Stimulated activated naive CD8-positive, alpha-beta T cell treated with anti-CD3 and anti-CD28 coated beads, Interleukin-15, amount 100 ng/mL, for 72 hours (primary cell): Measurements from ENCODE around the gene KAZN.
"Not testable (repeated sequence)": the region's sequence is repeated elsewhere in the genome, so short reads cannot be mapped to it uniquely, and the experiment has no call there.

Source experiments
- ATAC-seq: fragments of 150-1000 bp; cut with Tn5 transposase; 2 replicates; pipeline ENCODE4 v1.10.0; 2021; ENCODE audit warnings: mild to moderate bottlenecking, moderate library complexity
- DNase-seq, 2 donors: peaks; one replicate each; pipeline ENCODE4 v3.0.0; 2021 to 2022
- H3K27ac Mint-ChIP-seq, 2 donors: one replicate each; pipeline ENCODE4 v1.8.0; 2022; ENCODE audit warnings: mild to moderate bottlenecking in 2 of 2, mixed read lengths in 2 of 2, moderate library complexity in 2 of 2
- H3K27me3 Mint-ChIP-seq: one replicate; pipeline ENCODE4 v1.8.0; 2022; ENCODE audit warnings: mixed read lengths
- H3K4me1 Mint-ChIP-seq: one replicate; pipeline ENCODE4 v1.8.0; 2022; ENCODE audit warnings: mild to moderate bottlenecking, mixed read lengths
- H3K4me3 Mint-ChIP-seq, 2 donors: one replicate each; pipeline ENCODE4 v1.8.0; 2022; ENCODE audit warnings: mild to moderate bottlenecking in 2 of 2, mixed read lengths in 2 of 2, moderate library complexity in 1 of 2
- H3K9me3 Mint-ChIP-seq, 2 donors: one replicate each; pipeline ENCODE4 v1.8.0; 2022; ENCODE audit warnings: mixed read lengths in 2 of 2

Gene KAZN

GRCh38 chr1:15120251-15120945, 521.9 kb downstream of the KAZN start:
- Mint-ChIP-seq H3K27ac (no peak overlapping the region), H3K9me3 (no peaks in the 10 kb centered on the region), H3K4me3 (no peak overlapping the region), H3K27me3 (peaks cover 22% of the 10 kb centered on the region), H3K4me1 (no peaks in the 10 kb centered on the region)
- DNase-seq (no peak), ATAC-seq (no peak)

- H3K4me1 Mint-ChIP-seq = no peaks in the 10 kb centered on the region
- peaks cover 22% of the 10 kb centered on the region for H3K27me3 Mint-ChIP-seq
- H3K9me3 Mint-ChIP-seq = no peaks in the 10 kb centered on the region
- H3K4me3 Mint-ChIP-seq = no peak overlapping the region
- ATAC-seq (no peak), DNase-seq (no peak)
- no peak overlapping the region for H3K27ac Mint-ChIP-seq
Observed at GRCh38 chr1:15122331-15122730, 523.8 kb downstream of the KAZN start.

- Mint-ChIP-seq H3K4me1 (no peaks in the 10 kb centered on the region), H3K27ac (no peak overlapping the region), H3K4me3 (no peak overlapping the region), H3K27me3 (peaks cover 28% of the 10 kb centered on the region), H3K9me3 (no peaks in the 10 kb centered on the region)
- DNase-seq = no peak
- no peak for ATAC-seq
Observed at GRCh38 chr1:15123270-15123669, 524.8 kb downstream of the KAZN start.

GRCh38 chr1:15123925-15124324, 525.4 kb downstream of the KAZN start:
- ATAC-seq (no peak), DNase-seq (no peak)
- H3K9me3 Mint-ChIP-seq = no peaks in the 10 kb centered on the region
- H3K27ac Mint-ChIP-seq = peak overlapping the region in 1 of 2 donors; percentile 46
- peaks cover 21% of the 10 kb centered on the region for H3K27me3 Mint-ChIP-seq
- H3K4me3 Mint-ChIP-seq = no peak overlapping the region
- H3K4me1 Mint-ChIP-seq = no peaks in the 10 kb centered on the region

GRCh38 chr1:15124362-15125100, 526.0 kb downstream of the KAZN start:
- Mint-ChIP-seq H3K4me1 (no peaks in the 10 kb centered on the region), H3K27ac (no peak overlapping the region), H3K4me3 (no peak overlapping the region), H3K9me3 (no peaks in the 10 kb centered on the region), H3K27me3 (peaks cover 21% of the 10 kb centered on the region)
- DNase-seq (no peak), ATAC-seq (no peak)

GRCh38 chr1:15125101-15125745, 526.7 kb downstream of the KAZN start:
- Mint-ChIP-seq H3K27ac (no peak overlapping the region), H3K4me1 (no peaks in the 10 kb centered on the region), H3K27me3 (peaks cover 20% of the 10 kb centered on the region), H3K4me3 (no peak overlapping the region), H3K9me3 (no peaks in the 10 kb centered on the region)
- no peak for DNase-seq
- ATAC-seq = no peak

- H3K27ac Mint-ChIP-seq = no peak overlapping the region
- no peaks in the 10 kb centered on the region for H3K4me1 Mint-ChIP-seq
- ATAC-seq = no peak
Observed at GRCh38 chr1:15128077-15128476, 529.6 kb downstream of the KAZN start.

GRCh38 chr1:15128520-15129313, 530.2 kb downstream of the KAZN start:
- no peak overlapping the region for H3K4me3 Mint-ChIP-seq
- no peak overlapping the region for H3K27ac Mint-ChIP-seq
- no peaks in the 10 kb centered on the region for H3K4me1 Mint-ChIP-seq
- no peaks in the 10 kb centered on the region for H3K9me3 Mint-ChIP-seq
- peak; percentile 76 to 77 for DNase-seq
- peak; percentile 95 for ATAC-seq
- H3K27me3 Mint-ChIP-seq = peaks cover 24% of the 10 kb centered on the region

More at GRCh38 chr1:15128077-15128476, 529.6 kb downstream of the KAZN start:
- peaks cover 17% of the 10 kb centered on the region for H3K27me3 Mint-ChIP-seq
- no peak overlapping the region for H3K4me3 Mint-ChIP-seq
- H3K9me3 Mint-ChIP-seq = no peaks in the 10 kb centered on the region
- DNase-seq = no peak

- no peak for DNase-seq
- H3K4me3 Mint-ChIP-seq = no peak overlapping the region
- no peaks in the 10 kb centered on the region for H3K4me1 Mint-ChIP-seq
- ATAC-seq = no peak
- no peak overlapping the region for H3K27ac Mint-ChIP-seq
- no peaks in the 10 kb centered on the region for H3K9me3 Mint-ChIP-seq
- H3K27me3 Mint-ChIP-seq = peaks cover 36% of the 10 kb centered on the region
Observed at GRCh38 chr1:15129944-15130343, 531.5 kb downstream of the KAZN start.

- Mint-ChIP-seq H3K4me3 (no peak overlapping the region), H3K9me3 (no peaks in the 10 kb centered on the region), H3K4me1 (no peaks in the 10 kb centered on the region), H3K27ac (no peak overlapping the region), H3K27me3 (peaks cover 43% of the 10 kb centered on the region)
- DNase-seq = no peak
- ATAC-seq = no peak
Observed at GRCh38 chr1:15130607-15131006, 532.1 kb downstream of the KAZN start.

GRCh38 chr1:15132965-15133364, 534.5 kb downstream of the KAZN start:
- H3K4me1 Mint-ChIP-seq = peaks cover 2% of the 10 kb centered on the region
- DNase-seq = no peak
- H3K9me3 Mint-ChIP-seq = no peaks in the 10 kb centered on the region
- H3K4me3 Mint-ChIP-seq = no peak overlapping the region
- ATAC-seq = no peak
- no peak overlapping the region for H3K27ac Mint-ChIP-seq
- peaks cover 62% of the 10 kb centered on the region for H3K27me3 Mint-ChIP-seq

- no peak overlapping the region for H3K4me3 Mint-ChIP-seq
- H3K4me1 Mint-ChIP-seq = peaks cover 5% of the 10 kb centered on the region
- peaks cover 65% of the 10 kb centered on the region for H3K27me3 Mint-ChIP-seq
- no peaks in the 10 kb centered on the region for H3K9me3 Mint-ChIP-seq
- no peak overlapping the region for H3K27ac Mint-ChIP-seq
- DNase-seq (no peak), ATAC-seq (no peak)
Observed at GRCh38 chr1:15134285-15134684, 535.8 kb downstream of the KAZN start.

GRCh38 chr1:15135604-15136003, 537.1 kb downstream of the KAZN start:
- not testable (repeated sequence) for ATAC-seq, H3K4me3 Mint-ChIP-seq, H3K4me1 Mint-ChIP-seq, H3K27ac Mint-ChIP-seq, DNase-seq, H3K9me3 Mint-ChIP-seq
- peaks cover 71% of the 10 kb centered on the region for H3K27me3 Mint-ChIP-seq

GRCh38 chr1:15137809-15138208, 539.3 kb downstream of the KAZN start:
- Mint-ChIP-seq H3K27me3 (peaks cover 89% of the 10 kb centered on the region), H3K4me3 (no peak overlapping the region), H3K27ac (peak overlapping the region in 1 of 2 donors; percentile 7), H3K9me3 (no peaks in the 10 kb centered on the region), H3K4me1 (peaks cover 16% of the 10 kb centered on the region)
- no peak for DNase-seq
- no peak for ATAC-seq

- H3K4me1 Mint-ChIP-seq = peaks cover 16% of the 10 kb centered on the region
- no peak overlapping the region for H3K27ac Mint-ChIP-seq
- ATAC-seq (no peak), DNase-seq (no peak)
- no peak overlapping the region for H3K4me3 Mint-ChIP-seq
- no peaks in the 10 kb centered on the region for H3K9me3 Mint-ChIP-seq
- H3K27me3 Mint-ChIP-seq = peaks cover 82% of the 10 kb centered on the region
Observed at GRCh38 chr1:15139654-15140350, 541.3 kb downstream of the KAZN start.
